Measurements from ENCODE around the gene TECPR1. TPM values are rescaled to one million over a fixed set of nuclear protein-coding genes. Genes with fewer than 3 reads are reported as not detected.

The TECPR1 gene
- total and polyA plus RNA-seq, 2 of the 8 experiments (the other 6 are each of a cell fraction or from before 2014, with no cell fraction given): 1.3 to 11.1 TPM

DNA sequence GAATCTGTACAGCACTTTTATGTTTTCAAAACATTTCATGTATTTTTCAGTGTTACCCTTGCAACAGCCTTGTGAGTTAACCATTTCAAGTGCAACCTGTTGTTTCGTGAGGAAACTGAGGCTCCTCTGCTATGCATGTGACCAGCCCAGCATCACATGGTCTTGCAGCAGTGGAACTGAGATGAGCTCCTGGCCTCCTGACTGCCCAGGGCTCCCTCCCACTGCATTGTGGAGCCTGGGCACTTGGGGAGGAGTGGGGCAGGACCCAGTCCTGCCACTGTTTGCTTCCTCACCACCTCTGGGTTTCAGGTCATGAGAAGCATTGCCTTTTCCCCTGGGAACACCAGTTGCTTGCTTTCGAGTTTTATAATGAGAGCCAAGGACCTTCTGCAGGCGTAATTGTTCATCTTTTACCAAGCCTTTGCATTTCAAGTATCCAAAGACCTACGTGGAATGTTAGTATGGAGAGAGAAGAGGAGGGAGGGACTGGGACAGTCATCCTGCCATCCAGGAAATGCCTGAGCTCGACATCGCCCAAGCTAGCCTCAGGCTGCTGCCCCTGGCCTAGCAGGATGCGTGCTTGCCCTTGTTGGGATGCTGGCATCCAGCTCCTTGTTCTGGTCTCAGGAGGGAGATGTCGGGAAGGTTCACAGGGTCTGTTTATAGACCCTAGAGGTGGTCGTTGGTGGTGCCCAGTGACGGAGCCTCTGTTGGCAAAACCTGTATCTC lies 73.1 kb downstream of the TECPR1 start:
- Histone ChIP-seq H3K9ac (replicated peaks in 1 of 4; ENCODE audit: extremely low read depth in 1 of 4, low read depth in 3 of 4, low read length in 3 of 4) (no peak overlapping the region; a peak in 1 of 7 replicates), H3K79me1 (ENCODE audit: low read depth, low read length) (peaks cover 4% of the 10 kb centered on the region), H3K9me3 (ENCODE audit: insufficient read depth in 2 of 2, low read depth in 1 of 2, low read length in 1 of 2) (no peaks in the 10 kb centered on the region), H3K27ac (ENCODE audit: low read depth, low read length) (no peak overlapping the region), H3K4me2 (ENCODE audit: insufficient read depth in 1 of 2, low read depth in 2 of 2, low read length in 2 of 2) (no peak overlapping the region), H3K4ac (replicated peaks; ENCODE audit: insufficient read length, low read depth, low read length) (no peak overlapping the region), H3K23ac (ENCODE audit: insufficient read length) (no peak overlapping the region), H2BK120ac (replicated peaks; ENCODE audit: low read depth, low read length) (no peak overlapping the region), H2BK12ac (ENCODE audit: low read depth, low read length) (no peak overlapping the region; the same call in 1 of the 2 replicates), H3K4me3 (ENCODE audit: extremely low read depth in 1 of 4, insufficient read depth in 2 of 4, low read depth in 3 of 4, low read length in 4 of 4) (no peak overlapping the region), H3K79me2 (ENCODE audit: control insufficient read depth in 1 of 2, insufficient read depth in 2 of 2, low read length in 2 of 2) (no peaks in the 10 kb centered on the region), H3K27me3 (replicated peaks in 1 of 4; ENCODE audit: control insufficient read depth in 3 of 4, extremely low read depth in 1 of 4, insufficient read depth in 3 of 4, low read length in 3 of 4) (no peaks in the 10 kb centered on the region), H2BK20ac (ENCODE audit: low read length) (no peak overlapping the region), H3K56ac (replicated peaks; ENCODE audit: insufficient read length, low read depth, low read length) (no peak overlapping the region), H3K14ac (ENCODE audit: insufficient read length) (no peak overlapping the region), H3K36me3 (ENCODE audit: control insufficient read depth in 2 of 4, insufficient read depth in 4 of 4, low read length in 3 of 4) (peaks cover 0 to 11% (median 0%) of the 10 kb centered on the region in 4 experiments; a peak in 4 of 8 replicates), H4K20me1 (replicated peaks in 1 of 2; ENCODE audit: control insufficient read depth in 1 of 2, insufficient read depth in 2 of 2, low read length in 2 of 2) (peaks cover 0 to 7% of the 10 kb centered on the region in 2 experiments), H2BK15ac (ENCODE audit: low read length) (no peak overlapping the region), H4K5ac (ENCODE audit: insufficient read length, low read depth, low read length) (no peak overlapping the region), H4K8ac (ENCODE audit: extremely low read depth, insufficient read depth, low read length) (no peak overlapping the region), H3K23me2 (ENCODE audit: low read depth, low read length) (no peaks in the 10 kb centered on the region), H3K4me1 (replicated peaks in 1 of 4; ENCODE audit: control insufficient read depth in 3 of 4, insufficient read depth in 4 of 4, low read length in 3 of 4) (peaks cover 0 to 2% (median 0%) of the 10 kb centered on the region in 4 experiments; a peak in 4 of 7 replicates), H2BK5ac (ENCODE audit: low read depth, low read length) (no peak overlapping the region; the same call in 1 of the 2 replicates), H2AFZ (ENCODE audit: low read length) (no peak overlapping the region), H4K91ac (replicated peaks; ENCODE audit: insufficient read length, low read length) (no peak overlapping the region), H3K18ac (ENCODE audit: extremely low read depth, low read length) (no peak overlapping the region), H2AK5ac (ENCODE audit: low read depth, low read length) (no peak overlapping the region; the same call in 1 of the 2 replicates)
- ChIA-PET POLR2A (ENCODE audit: partially characterized antibody) (interaction anchor here (0.6 to 1.4 kb wide), 3 partner anchors 13 to 48 kb away, joined by 3 read pairs; no protein-coding TSS in a partner anchor), CTCF (ENCODE audit: partially characterized antibody) (interaction anchor here (0.6 to 8.8 kb wide), 5 partner anchors 12 to 165 kb away, joined by 3 to 75 read pairs (median 4); no protein-coding TSS in a partner anchor)
- no peak for FAIRE-seq
- peak in 1 of 2 experiments; percentile 25 for DNase-seq (ENCODE audit: low read depth in 1 of 2, low spot score in 2 of 2)
- TF ChIP-seq KDM4A (IDR thresholded peaks at IDR 0.05; ENCODE audit: low read depth, low read length, severe bottlenecking) (no peak), TEAD4 (IDR thresholded peaks at IDR 0.05; ENCODE audit: low read depth, low read length) (no peak), MAFK (IDR thresholded peaks at IDR 0.05; ENCODE audit: low read depth, low read length) (no peak), YY1 (IDR thresholded peaks at IDR 0.05; ENCODE audit: low read depth, low read length) (no peak), RAD21 (IDR thresholded peaks at IDR 0.05 in 1 of 2, conservative IDR thresholded peaks at IDR 0.05 in 1 of 2; ENCODE audit: low read depth in 2 of 2, low read length in 2 of 2) (no peak), RFX5 (IDR thresholded peaks at IDR 0.05; ENCODE audit: borderline replicate concordance, low read depth, low read length) (no peak), PHF8 (conservative IDR thresholded peaks at IDR 0.05; ENCODE audit: low read depth, low read length) (no peak), SP4 (IDR thresholded peaks at IDR 0.05; ENCODE audit: low read length) (no peak), GABPA (IDR thresholded peaks at IDR 0.05; ENCODE audit: borderline replicate concordance, insufficient read depth, low read length) (no peak), SIX5 (IDR thresholded peaks at IDR 0.05; ENCODE audit: low read depth, low read length) (no peak), EGR1 (IDR thresholded peaks at IDR 0.05; ENCODE audit: borderline replicate concordance, low read depth, low read length) (no peak)
- TF ChIP-seq, protein P1, sequence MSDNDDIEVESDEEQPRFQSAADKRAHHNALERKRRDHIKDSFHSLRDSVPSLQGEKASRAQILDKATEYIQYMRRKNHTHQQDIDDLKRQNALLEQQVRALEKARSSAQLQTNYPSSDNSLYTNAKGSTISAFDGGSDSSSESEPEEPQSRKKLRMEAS (IDR thresholded peaks at IDR 0.05): no peak
- 90% methylated on average over 10 of the region's 10 CpGs; no CpG with 5 or more reads in 1 of the 2 experiments for WGBS, 2 experiments (ENCODE audit: extremely low coverage in 1 of 2, insufficient coverage in 1 of 2, insufficient read length in 1 of 2, insufficient replicate concordance in 2 of 2, low coverage in 1 of 2, low lambda C conversion rate in 2 of 2, missing lambda C conversion rate in 1 of 2)
